Mesenteric fat pad (tissue), 1 donor: ENCODE results near the gene LIPI. TPM values are rescaled to one million over a fixed set of nuclear protein-coding genes. Genes with fewer than 3 reads are reported as not detected.
"Not testable (repeated sequence)": the region's sequence is repeated elsewhere in the genome, so short reads cannot be mapped to it uniquely, and the experiment has no call there.

ENCODE experiments used
- DNase-seq: peaks from one replicate; pipeline ENCODE4 v3.0.0-alpha.2; 2020; ENCODE audit warnings: low spot score
- total RNA-seq: library from RNA; stranded (reverse); fragmentation: NEBNext Ultra II Directional; extraction: Animal tissue kit (Norgen Biotek cat#: 25700); gene quantifications from one replicate; pipeline ENCODE4 v1.2.1, GENCODE V29; 2021
- donor health status: DM: yes; HTN: yes; CAD: no.

The LIPI gene
- total RNA-seq, 1 donor from 2014 or later, result not detected

DNA sequence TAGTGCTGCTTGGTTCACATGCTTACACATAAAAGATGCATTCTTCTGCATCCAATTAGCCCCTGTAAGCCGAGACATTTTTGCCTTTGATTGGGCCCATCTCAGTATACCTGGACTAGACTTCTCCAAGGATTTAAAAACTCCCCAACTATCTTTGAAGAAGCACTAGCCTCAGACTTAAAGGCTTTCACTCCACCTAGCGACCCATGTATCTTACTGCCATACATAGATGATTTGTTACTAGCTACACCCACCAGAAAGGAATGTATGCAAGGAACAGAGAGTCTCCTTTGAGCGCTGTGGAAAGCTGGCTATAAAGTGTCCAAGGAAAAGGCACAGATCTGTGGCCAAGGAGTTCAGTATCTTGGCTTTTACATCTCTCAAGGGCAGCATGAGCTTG is 91.7 kb downstream of the LIPI start:
- no peak for DNase-seq

DNA sequence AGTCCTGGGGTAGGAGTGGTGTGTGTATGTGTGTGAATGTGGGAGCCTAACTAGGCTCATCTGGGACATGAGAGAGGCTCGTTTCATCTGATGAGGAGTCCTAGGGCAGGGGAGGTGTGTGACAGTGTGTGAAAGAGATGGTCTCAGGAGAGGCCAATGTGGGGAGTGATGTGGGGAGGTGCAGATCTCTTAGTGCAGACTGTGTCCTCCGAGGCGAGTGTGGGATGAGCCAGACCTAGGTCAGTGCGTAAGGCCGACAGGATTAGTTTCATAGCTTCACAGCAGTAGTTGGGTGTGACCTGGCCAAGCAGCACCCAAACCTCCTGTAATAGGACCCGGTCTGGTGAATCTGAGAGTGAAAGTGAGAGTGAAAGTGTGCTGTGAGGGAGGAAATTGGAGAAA is 94.7 kb downstream of the LIPI start:
- no peak for DNase-seq

DNA sequence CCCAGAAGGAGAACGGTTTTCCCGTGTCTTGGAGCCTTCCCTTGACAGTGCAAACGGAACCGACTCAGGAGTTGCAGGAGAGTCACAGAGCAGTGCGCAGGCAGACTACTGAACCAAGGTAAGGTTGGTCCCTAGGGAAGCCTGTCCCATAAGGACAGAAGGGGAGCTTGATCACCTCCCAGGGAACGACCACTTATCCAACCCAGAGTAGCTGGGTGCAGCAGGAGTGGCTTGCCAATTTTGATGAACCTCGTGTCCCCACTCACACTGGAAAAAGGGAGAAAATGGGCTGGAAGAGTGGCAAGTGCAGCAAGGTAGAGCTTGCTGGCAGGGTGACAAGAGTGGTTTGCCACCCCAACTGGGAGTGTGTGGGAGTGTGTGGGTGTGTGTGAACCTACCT is 95.1 kb downstream of the LIPI start:
- DNase-seq, result no peak

DNA sequence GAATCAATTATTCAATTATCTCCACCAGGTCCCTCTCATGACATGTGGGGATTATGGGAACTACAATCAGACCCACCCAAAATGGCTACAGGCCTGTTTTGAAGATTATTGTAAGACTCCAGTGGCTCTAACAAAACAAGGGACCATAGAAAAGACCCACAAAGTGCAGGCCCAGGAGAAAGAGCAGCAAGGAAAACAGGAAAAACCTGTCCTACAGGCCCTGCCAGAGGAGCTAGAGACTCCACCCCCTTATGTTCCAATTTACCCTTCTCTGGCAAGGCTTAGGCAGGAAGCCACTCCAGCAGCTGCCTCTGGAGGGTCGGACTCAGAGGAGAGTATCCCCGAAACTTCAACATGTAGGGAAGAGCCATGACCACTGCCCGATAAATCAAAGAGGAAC is 96.5 kb downstream of the LIPI start:
- DNase-seq, result no peak

DNA sequence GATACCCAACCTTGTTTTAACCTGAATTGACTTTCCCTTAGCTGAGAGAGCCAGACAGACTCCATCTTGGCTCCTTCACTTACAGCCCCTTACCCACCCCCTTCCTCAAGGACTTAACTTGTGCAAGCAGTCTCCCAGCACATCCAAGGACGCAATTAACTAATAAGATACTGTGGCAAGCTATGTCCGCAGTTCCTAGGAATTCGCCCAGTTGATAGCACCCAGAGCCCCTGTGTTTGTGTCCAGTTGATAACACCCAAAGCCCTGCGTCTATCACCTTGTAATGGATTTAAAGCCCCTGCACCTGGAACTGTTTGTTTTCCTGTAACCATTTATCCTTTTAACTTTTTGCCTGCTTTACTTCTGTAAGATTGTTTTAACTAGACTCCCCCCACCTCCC is 106.2 kb downstream of the LIPI start:
- not testable (repeated sequence) for DNase-seq

DNA sequence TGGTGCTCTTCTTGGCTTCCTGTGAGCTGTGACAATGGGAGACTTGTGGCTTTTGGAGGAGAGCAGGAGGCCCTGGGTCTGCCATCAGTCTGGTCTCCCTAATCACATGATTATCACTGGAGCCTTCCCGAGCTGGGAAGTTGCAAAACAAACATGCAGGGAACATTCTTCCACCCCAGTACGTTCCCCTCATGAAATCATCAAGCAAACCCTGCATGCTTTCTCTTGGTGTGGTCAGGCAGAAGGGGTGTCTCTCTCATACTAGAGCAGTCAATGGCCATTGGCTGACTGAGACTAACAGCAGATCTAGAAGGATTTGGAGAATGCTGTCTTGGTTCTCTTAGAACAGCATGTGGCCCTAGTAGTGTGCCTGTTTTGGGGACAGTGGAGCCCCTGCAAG is 111.2 kb downstream of the LIPI start:
- no peak for DNase-seq

DNA sequence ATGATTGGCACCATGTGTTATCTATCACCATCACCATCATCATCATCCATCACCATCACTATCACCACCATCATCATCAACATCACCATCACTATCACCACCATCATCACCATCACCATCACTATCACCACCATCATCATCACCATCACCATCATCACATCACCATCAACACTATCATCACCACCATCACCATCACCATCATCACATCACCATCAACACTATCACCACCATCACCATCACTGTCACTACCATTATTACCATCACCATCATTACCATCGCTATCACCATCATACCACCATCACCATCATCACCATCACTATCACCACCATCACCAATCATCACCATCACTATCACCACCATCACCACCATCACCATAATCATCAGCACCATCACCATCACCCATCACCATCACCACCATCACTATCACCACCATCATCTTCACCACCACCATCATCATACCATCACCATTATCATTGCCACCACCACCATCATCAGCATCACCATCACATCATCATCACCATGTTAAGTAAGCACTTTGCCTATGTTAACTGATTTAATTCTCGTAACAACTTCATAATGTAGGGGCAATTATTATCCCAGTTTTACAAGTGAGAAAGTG is 112.8 kb downstream of the LIPI start:
- DNase-seq, result no peak

DNA sequence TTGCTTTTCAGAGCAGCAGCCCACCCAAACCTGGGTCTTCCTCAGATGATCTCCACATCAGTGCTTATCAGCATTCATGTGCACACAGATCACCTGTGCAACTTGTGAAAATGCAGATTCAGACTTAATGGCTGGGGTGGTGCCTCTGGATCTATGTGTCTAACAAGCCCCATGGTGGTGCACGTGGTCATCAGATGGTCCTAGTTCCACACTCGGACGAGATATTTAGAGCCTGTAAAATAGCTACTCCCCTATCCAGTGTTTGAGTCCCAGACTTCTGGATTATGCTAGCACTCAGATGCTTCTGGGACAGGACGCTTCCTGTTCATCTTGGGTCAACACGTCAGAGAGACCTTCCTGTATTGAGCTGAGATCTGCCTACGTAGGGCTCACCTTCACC is 114.2 kb downstream of the LIPI start:
- no peak for DNase-seq

DNA sequence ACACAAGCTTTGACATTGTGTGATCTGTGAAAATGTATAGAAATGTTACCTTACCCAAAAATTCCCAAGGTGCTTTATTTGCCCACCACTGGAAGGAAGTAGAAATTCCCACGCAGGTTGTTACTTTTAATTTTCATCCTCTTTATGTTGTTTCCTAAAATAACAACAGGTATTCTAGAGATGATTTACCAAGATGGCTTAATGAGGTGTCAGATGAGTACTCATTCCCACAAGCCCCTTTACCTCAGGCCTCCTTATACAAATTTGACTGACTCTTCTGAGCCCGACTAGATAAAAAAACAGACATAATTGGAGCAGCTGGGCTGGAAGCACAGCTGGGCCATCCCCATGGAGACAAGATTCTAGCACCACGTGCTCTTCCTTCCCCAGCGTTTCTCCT is 114.6 kb downstream of the LIPI start:
- no peak for DNase-seq

DNA sequence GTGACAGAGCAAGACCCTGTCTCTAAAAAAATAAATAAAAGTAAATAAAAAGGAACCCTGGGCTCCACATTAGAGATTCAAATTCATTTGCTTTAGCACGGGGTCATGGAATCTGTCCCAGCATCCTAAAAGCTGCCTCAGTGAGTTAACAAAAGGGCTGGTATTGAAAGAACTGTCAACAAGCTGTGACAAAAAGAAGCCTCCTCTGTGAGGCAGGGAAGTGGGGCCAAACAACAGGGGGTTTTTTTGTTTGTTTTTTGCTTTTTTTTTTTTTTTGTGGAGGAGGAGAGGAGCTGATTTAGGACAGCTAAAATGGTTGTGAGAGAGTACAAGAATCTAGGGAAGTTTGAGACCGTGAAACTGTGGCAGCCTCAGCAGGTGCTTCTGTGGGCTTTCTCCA is 115.7 kb downstream of the LIPI start:
- no peak for DNase-seq

DNA sequence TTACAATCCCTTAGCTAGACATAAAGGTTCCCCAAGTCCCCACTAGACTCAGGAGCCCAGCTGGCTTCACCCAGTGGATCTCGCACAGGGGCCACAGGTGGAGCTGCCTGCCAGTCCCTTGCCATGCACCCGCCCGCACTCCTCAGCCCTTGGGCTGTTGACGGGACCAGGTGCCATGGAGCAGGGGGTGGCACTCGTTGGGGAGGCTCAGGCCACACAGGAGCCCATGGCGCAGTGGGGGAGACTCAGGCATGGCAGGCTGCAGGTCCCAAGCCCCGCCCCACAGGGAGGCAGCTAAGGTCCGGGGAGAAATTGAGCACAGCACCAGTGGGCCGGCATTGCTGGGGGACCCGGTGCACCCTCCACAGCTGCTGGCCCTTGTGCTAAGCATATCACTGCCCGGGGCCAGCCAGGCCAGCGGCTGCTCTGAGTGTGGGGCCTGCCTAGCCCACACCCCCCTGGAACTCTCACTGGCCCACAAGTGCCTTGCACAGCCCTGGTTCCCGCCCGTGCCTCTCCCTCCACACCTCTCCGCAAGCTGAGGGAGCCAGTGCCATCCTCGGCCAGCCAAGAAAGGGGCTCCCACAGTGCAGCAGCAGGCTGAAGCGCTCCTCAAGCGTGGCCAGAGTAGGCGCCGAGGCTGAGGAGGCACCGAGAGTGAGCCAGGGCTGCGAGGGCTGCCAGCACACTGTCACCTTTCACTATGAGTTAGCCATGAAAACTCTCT is 117.8 kb downstream of the LIPI start:
- peak; percentile 78 for DNase-seq

DNA sequence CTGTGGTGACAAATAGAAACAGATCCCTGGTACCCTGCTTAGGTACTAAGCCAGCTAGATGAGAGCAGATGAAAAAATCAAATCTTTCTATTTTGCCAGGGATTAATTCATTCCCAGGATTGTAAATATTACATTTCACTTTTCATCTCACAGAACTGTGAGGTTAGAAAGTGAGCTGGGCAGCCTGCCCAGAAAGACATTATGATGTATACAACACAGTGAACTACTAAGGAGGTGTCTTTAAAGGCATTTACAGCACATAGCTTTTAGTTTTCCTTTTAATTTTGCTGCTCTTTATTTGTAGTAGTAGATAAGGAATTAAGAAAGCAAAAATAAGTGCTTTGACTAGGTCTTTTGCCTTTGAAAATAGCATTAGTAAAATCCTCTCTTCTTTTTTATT is 120.6 kb downstream of the LIPI start:
- DNase-seq, result not testable (repeated sequence)

DNA sequence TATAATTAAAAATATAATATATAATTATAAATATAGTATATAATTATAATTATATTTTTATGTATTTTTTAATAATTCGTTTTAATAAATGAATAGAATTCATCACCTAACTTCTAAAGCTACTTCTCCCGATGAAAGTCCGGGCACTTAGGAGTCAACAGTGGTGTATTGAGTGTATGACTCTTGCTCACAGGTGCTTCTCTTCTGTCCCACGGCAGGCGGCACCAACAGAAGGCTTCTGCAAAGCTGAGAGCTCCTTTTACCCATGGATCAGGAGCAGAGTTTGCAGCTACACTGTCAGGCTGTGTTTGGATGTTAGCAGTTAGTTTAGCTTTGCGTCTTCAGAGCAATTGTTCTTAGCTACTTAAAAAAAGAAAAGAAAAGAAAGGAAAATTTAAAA is 122.4 kb downstream of the LIPI start:
- DNase-seq, result no peak

DNA sequence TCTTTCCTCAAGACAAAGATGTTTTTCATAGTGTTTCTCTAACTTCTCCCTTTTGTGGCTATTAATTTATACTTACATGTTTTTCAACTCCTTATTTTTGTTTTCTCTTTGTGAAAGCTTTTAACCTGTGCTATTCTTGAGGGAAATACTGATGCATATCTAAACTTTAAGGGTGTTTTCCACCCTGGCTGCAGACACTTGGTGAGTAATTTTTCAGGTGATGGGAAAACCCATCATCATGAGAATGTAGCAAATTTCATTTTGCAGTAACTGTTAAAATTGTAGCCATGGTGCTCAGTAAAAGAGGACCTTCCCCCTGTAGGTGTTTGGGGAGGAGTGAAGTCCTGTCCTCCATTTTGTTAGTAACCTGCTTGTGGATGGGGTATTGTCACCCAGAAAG is 124.2 kb downstream of the LIPI start:
- no peak for DNase-seq

DNA sequence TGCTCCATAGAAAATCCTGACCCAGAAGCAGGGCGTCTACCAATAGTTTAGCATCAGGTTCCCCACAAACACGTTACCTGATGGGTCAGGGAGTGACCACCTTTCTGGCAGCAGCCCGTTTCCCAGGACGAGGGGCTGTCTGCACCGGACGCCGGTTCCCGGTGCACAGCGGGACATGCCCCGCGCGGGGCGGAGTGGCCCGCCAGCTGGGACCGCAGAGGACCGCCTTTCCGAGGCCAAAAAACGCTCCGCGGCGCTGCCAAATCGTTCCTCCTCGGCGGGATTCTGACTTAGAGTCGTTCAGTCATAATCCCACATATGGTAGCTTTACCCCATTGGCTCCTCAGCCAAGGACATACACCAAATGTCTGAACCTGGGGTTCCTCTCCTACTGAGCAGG is 126.1 kb downstream of the LIPI start:
- DNase-seq, result no peak

DNA sequence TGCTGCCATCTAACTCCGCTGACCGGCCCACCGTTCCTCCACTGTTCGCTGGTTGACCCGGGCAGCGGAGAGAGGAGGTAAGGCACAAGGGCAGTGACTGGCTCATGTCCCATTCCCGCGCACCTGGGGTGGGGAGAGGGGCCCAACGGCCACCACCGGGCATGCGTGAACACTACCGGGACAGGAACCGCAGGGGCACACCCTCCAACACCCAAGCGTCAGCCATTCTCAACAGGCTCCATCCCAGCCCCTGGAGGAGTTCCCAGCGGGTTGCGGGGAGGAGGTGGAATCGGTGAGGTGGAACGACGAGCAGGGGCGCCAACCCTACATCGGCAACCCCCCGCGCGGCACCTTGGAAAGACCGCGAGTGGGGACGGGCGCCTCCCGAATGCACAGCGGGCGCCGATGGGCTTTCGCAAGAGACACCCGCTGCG is 126.7 kb downstream of the LIPI start:
- DNase-seq, result no peak

DNA sequence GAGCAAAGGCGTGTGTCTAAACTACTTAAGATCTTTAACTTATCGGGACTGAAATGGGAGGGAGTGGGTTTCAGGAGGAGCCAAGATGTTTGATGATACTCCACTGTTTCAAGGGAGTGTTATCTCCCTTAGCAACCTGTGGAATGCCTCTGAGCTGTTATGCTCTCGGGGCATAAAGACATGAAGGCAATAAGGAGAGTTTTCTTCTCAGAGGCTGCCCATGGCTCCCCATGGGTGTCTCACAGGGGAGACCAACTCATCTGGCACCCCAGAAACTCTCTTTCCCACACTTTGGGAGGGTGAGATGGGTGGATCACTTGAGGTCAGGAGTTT is 130.0 kb downstream of the LIPI start:
- no peak for DNase-seq

DNA sequence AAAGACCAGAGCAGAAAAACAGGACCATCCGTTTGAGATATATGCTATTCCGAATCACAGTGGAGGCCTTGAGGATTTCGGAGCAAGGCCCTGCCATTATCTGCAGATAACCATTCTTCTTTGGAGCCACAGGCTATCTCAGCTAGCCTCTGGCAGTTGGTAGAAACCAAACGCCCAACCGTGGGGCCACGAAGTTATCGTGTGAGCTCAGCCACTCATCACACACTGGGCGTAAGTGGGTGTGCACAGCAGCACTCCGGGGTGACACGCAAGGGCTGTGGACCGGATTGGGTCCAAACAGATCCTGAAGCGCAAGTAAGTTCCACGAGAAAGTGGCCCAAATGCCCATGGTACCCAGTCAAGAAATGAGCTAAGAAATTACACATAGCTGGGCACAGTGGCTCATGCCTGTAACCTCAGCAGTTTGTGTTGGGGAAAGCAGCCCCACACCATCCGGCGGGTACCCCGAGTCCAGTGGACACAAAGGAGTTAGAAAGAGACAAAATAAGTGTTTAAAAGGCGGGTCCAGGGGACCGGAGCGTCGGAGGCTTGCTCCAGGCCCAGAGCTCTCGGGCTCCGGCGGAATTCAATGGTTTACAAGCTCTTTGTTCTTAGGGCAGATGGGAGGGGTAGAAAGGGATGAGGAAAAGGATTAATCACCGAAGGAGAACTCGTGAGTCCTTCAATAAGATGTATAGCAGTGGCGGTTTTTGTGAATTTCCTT is 130.6 kb downstream of the LIPI start:
- no peak for DNase-seq

DNA sequence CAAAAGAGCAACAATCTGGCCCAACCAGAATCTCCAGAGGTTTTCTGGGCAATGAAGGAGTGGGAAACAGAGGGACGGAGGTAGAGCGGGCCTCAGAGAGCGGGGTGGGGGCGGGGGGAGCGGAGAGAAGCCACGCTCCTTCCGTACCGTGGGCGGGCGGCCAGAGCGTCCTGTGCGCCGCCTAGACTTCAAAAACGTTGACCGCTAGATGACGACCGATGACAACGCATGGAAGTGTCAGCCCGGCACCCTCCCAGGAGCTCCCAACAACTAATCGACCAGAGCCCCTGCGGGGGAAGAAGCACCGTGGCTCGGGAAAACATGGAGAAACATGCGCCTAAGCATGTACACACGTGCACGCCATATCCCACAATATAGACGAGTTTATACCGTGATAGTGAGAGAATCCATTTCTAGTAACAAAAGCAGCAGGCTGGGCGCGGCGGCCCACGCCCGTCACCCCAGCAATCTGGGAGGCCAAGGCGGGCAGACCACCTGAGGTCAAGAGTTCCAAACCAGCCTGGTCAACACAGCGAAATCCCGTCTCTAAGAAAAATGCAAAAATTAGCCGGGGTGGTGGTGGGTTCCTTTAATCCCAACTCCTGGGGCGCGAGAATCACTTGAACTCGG is 131.9 kb downstream of the LIPI start:
- DNase-seq, result no peak

DNA sequence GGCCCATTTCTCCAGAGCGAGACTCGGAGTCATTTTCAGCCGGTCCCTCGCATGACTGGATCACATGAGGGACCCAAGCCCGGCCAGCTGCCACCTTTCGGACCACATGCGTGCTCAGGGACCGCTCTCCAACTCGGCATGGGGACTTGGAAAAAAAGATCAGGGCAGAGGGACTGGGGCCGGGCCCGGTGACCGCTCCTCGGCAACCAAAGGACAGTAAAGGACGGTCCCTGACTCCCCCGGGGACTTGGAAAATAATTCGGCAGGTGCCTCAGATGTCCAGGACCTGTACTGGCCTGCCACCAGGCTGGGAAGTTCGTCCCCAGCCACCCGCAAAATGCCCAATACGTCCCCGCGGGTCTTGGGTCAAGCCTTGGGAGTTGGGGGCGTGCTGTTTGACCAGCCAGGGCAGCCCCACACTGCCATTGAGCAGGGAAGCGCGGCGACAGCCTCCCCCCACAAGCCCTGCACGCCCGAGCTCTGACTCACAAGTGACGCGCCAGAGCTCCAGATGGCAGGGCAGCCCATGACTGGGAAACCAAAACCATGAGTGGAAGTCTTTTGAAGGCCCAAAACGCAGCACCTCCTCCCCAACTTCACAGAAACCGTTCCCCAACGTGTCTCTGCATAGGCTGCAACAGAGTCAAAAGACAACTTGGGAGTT is 134.5 kb downstream of the LIPI start:
- no peak for DNase-seq

DNA sequence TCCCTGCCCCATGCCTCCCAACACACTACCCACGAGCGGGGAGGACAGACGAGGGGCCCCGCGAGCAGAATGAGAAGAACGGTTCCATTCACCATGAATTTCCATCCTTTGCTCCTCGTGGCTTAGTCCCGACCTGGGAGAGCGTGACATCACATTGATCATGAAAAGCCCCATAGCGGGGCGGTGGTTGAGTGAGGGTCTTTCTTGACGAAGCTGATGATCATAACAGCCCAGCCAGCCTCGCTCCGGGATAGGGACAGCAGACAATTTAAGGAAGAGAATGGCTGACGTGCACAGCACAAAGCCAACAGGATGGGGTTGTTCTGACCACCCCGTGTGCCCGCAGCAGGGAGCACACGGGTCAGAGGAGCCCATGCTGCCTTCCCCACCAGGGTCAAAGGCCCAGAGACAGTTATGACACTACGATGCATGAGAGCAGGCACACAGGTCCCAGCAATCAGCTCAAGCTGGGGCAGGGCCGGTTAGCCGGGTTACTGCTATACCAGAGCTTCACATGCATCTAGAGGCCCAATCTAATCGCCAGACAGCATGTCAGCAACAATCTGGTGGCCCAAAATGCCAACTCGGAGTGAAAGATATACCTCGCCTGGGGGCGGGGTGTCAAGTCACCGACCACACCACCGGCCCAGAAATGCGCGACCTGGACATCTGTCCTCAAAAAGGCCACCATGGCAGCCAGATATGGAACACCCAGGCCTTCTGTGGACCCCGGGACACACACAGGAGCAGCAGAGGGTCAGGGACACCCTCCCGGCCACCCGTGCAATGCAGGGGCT is 135.2 kb downstream of the LIPI start:
- peak; percentile 57 for DNase-seq
